ENCODE measurements around the gene FAM163B. TPM values are rescaled to one million over a fixed set of nuclear protein-coding genes. Genes with fewer than 3 reads are reported as not detected.

Gene FAM163B
- 0.89 and 0.90 TPM in 2 replicates for polyA plus RNA-seq (2013)

GRCh38 chr9:133609311-133610098 is at the start of gene FAM163B:
Gene FAM163B, minus strand, starts transcription at chr9:133609389. Its CDS starts 29,166 bp downstream, at chr9:133580223.
- Histone ChIP-seq H3K79me1 (ENCODE audit: low read length) (no peaks in the 10 kb centered on the region), H4K91ac (ENCODE audit: low read depth, low read length) (no peak within 1 kb of the TSS), H3K27me3 (ENCODE audit: insufficient read depth, low read length) (peaks cover 16% of the 10 kb centered on the region), H2AK5ac (ENCODE audit: low read length) (no peak within 1 kb of the TSS), H2BK12ac (ENCODE audit: low read length) (no peak within 1 kb of the TSS), H3K18ac (ENCODE audit: low read length) (no peak within 1 kb of the TSS), H3K23ac (ENCODE audit: low read length) (no peak within 1 kb of the TSS), H3K4me3 (ENCODE audit: low read depth, low read length) (no peak within 1 kb of the TSS), H2BK5ac (ENCODE audit: low read depth, low read length, poor library complexity) (no peak within 1 kb of the TSS), H4K12ac (ENCODE audit: low read depth, low read length) (no peak within 1 kb of the TSS), H3K14ac (ENCODE audit: low read length) (no peak within 1 kb of the TSS), H4K8ac (ENCODE audit: low read depth, low read length) (no peak within 1 kb of the TSS), H3K4me1 (ENCODE audit: control insufficient read depth in 1 of 2, insufficient read depth in 2 of 2, low read length in 2 of 2) (no peaks in the 10 kb centered on the region), H3K9me3 (ENCODE audit: insufficient read depth, low read depth, low read length) (peaks cover 4% of the 10 kb centered on the region), H3K9ac (ENCODE audit: low read length) (no peak within 1 kb of the TSS), H2BK120ac (ENCODE audit: insufficient read depth, low read length, poor library complexity) (no peak within 1 kb of the TSS), H3K4ac (ENCODE audit: low read depth, low read length) (no peak within 1 kb of the TSS), H3K36me3 (ENCODE audit: control insufficient read depth in 1 of 2, insufficient read depth in 2 of 2, low read length in 2 of 2) (no peaks in the 10 kb centered on the region), H3K27ac (ENCODE audit: low read depth, low read length) (no peak within 1 kb of the TSS), H3K79me2 (ENCODE audit: control insufficient read depth, insufficient read depth, low read length, poor library complexity) (no peaks in the 10 kb centered on the region), H3K4me2 (ENCODE audit: low read length) (peak within 1 kb of the TSS; percentile 58), H2AFZ (ENCODE audit: insufficient read depth, low read length, poor library complexity) (no peak within 1 kb of the TSS)
- WGBS (ENCODE audit: extremely low coverage, insufficient coverage, insufficient read length) = no CpG with 5 or more reads among the region's 61 CpGs
- peak in 1 of 2 donors; percentile 24 for DNase-seq

- Histone ChIP-seq H4K91ac (ENCODE audit: low read depth, low read length) (no peak overlapping the region), H3K14ac (ENCODE audit: low read length) (no peak overlapping the region), H2AFZ (ENCODE audit: insufficient read depth, low read length, poor library complexity) (no peak overlapping the region), H2BK120ac (ENCODE audit: insufficient read depth, low read length, poor library complexity) (no peak overlapping the region), H3K9ac (ENCODE audit: low read length) (no peak overlapping the region), H2BK5ac (ENCODE audit: low read depth, low read length, poor library complexity) (no peak overlapping the region), H3K27me3 (ENCODE audit: insufficient read depth, low read length) (peaks cover 3% of the 10 kb centered on the region), H3K27ac (ENCODE audit: low read depth, low read length) (no peak overlapping the region), H3K36me3 (ENCODE audit: control insufficient read depth in 1 of 2, insufficient read depth in 2 of 2, low read length in 2 of 2) (no peaks in the 10 kb centered on the region), H4K12ac (ENCODE audit: low read depth, low read length) (no peak overlapping the region), H3K4me2 (ENCODE audit: low read length) (no peak overlapping the region), H3K79me1 (ENCODE audit: low read length) (no peaks in the 10 kb centered on the region), H2BK12ac (ENCODE audit: low read length) (no peak overlapping the region), H3K4me1 (ENCODE audit: control insufficient read depth in 1 of 2, insufficient read depth in 2 of 2, low read length in 2 of 2) (peaks cover 0 to 4% of the 10 kb centered on the region in 2 experiments), H4K8ac (ENCODE audit: low read depth, low read length) (no peak overlapping the region), H3K23ac (ENCODE audit: low read length) (no peak overlapping the region), H2AK5ac (ENCODE audit: low read length) (no peak overlapping the region), H3K4ac (ENCODE audit: low read depth, low read length) (no peak overlapping the region), H3K79me2 (ENCODE audit: control insufficient read depth, insufficient read depth, low read length, poor library complexity) (no peaks in the 10 kb centered on the region), H3K4me3 (ENCODE audit: low read depth, low read length) (no peak overlapping the region), H3K9me3 (ENCODE audit: insufficient read depth, low read depth, low read length) (peaks cover 2% of the 10 kb centered on the region), H3K18ac (ENCODE audit: low read length) (no peak overlapping the region)
- WGBS (ENCODE audit: extremely low coverage, insufficient coverage, insufficient read length) = no CpG with 5 or more reads among the region's 13 CpGs
- DNase-seq = no peak
Observed at GRCh38 chr9:133657120-133657661, 48.0 kb upstream of the FAM163B start.

- WGBS (ENCODE audit: extremely low coverage, insufficient coverage, insufficient read length) = no CpG with 5 or more reads among the region's 36 CpGs
Observed at GRCh38 chr9:133656211-133657119, 47.3 kb upstream of the FAM163B start.

GRCh38 chr9:133655701-133656100 is 46.5 kb upstream of the FAM163B start:
- Histone ChIP-seq H3K4me2 (ENCODE audit: low read length) (no peak overlapping the region), H3K27me3 (ENCODE audit: insufficient read depth, low read length) (peaks cover 3% of the 10 kb centered on the region), H2AFZ (ENCODE audit: insufficient read depth, low read length, poor library complexity) (no peak overlapping the region), H4K12ac (ENCODE audit: low read depth, low read length) (no peak overlapping the region), H2BK12ac (ENCODE audit: low read length) (no peak overlapping the region), H3K14ac (ENCODE audit: low read length) (no peak overlapping the region), H2AK5ac (ENCODE audit: low read length) (no peak overlapping the region), H3K23ac (ENCODE audit: low read length) (no peak overlapping the region), H2BK120ac (ENCODE audit: insufficient read depth, low read length, poor library complexity) (no peak overlapping the region), H2BK5ac (ENCODE audit: low read depth, low read length, poor library complexity) (no peak overlapping the region), H4K91ac (ENCODE audit: low read depth, low read length) (no peak overlapping the region), H3K9ac (ENCODE audit: low read length) (no peak overlapping the region), H3K79me1 (ENCODE audit: low read length) (no peaks in the 10 kb centered on the region), H3K4me1 (ENCODE audit: control insufficient read depth in 1 of 2, insufficient read depth in 2 of 2, low read length in 2 of 2) (peaks cover 0 to 4% of the 10 kb centered on the region in 2 experiments), H3K9me3 (ENCODE audit: insufficient read depth, low read depth, low read length) (peaks cover 2% of the 10 kb centered on the region), H3K4ac (ENCODE audit: low read depth, low read length) (no peak overlapping the region), H3K27ac (ENCODE audit: low read depth, low read length) (no peak overlapping the region), H3K4me3 (ENCODE audit: low read depth, low read length) (no peak overlapping the region), H3K79me2 (ENCODE audit: control insufficient read depth, insufficient read depth, low read length, poor library complexity) (no peaks in the 10 kb centered on the region), H4K8ac (ENCODE audit: low read depth, low read length) (no peak overlapping the region), H3K36me3 (ENCODE audit: control insufficient read depth in 1 of 2, insufficient read depth in 2 of 2, low read length in 2 of 2) (no peaks in the 10 kb centered on the region), H3K18ac (ENCODE audit: low read length) (no peak overlapping the region)
- DNase-seq = no peak
- WGBS (ENCODE audit: extremely low coverage, insufficient coverage, insufficient read length) = no CpG with 5 or more reads among the region's 14 CpGs

More at GRCh38 chr9:133656211-133657119, 47.3 kb upstream of the FAM163B start:
- Histone ChIP-seq H2BK12ac (ENCODE audit: low read length) (no peak overlapping the region), H2AFZ (ENCODE audit: insufficient read depth, low read length, poor library complexity) (no peak overlapping the region), H4K8ac (ENCODE audit: low read depth, low read length) (no peak overlapping the region), H3K23ac (ENCODE audit: low read length) (no peak overlapping the region), H2BK5ac (ENCODE audit: low read depth, low read length, poor library complexity) (no peak overlapping the region), H3K4me1 (ENCODE audit: control insufficient read depth in 1 of 2, insufficient read depth in 2 of 2, low read length in 2 of 2) (peaks cover 0 to 4% of the 10 kb centered on the region in 2 experiments), H3K27ac (ENCODE audit: low read depth, low read length) (no peak overlapping the region), H2BK120ac (ENCODE audit: insufficient read depth, low read length, poor library complexity) (no peak overlapping the region), H3K36me3 (ENCODE audit: control insufficient read depth in 1 of 2, insufficient read depth in 2 of 2, low read length in 2 of 2) (no peaks in the 10 kb centered on the region), H3K9ac (ENCODE audit: low read length) (no peak overlapping the region), H3K18ac (ENCODE audit: low read length) (no peak overlapping the region), H3K9me3 (ENCODE audit: insufficient read depth, low read depth, low read length) (peaks cover 2% of the 10 kb centered on the region), H3K14ac (ENCODE audit: low read length) (no peak overlapping the region), H3K4me2 (ENCODE audit: low read length) (no peak overlapping the region), H3K27me3 (ENCODE audit: insufficient read depth, low read length) (peaks cover 3% of the 10 kb centered on the region), H3K79me1 (ENCODE audit: low read length) (no peaks in the 10 kb centered on the region), H4K91ac (ENCODE audit: low read depth, low read length) (no peak overlapping the region), H3K79me2 (ENCODE audit: control insufficient read depth, insufficient read depth, low read length, poor library complexity) (no peaks in the 10 kb centered on the region), H2AK5ac (ENCODE audit: low read length) (no peak overlapping the region), H3K4ac (ENCODE audit: low read depth, low read length) (no peak overlapping the region), H4K12ac (ENCODE audit: low read depth, low read length) (no peak overlapping the region), H3K4me3 (ENCODE audit: low read depth, low read length) (peak overlapping the region; percentile 30)
- no peak for DNase-seq

Data from trophoblast cell (in vitro differentiated cells and primary cell).